GM19240 (cell line): Measurements from ENCODE around the gene TAGLN3.
A peak's percentile ranks its signal among the peaks of the same experiment; 100 is the strongest.
"Not testable (repeated sequence)": the region's sequence is repeated elsewhere in the genome, so short reads cannot be mapped to it uniquely, and the experiment has no call there.

ENCODE experiments used
- DNase-seq: peaks from one replicate; pipeline ENCODE4 v3.0.0; 2011; ENCODE audit warnings: low spot score; ENCODE audit not compliant: insufficient read length

The TAGLN3 gene

DNA sequence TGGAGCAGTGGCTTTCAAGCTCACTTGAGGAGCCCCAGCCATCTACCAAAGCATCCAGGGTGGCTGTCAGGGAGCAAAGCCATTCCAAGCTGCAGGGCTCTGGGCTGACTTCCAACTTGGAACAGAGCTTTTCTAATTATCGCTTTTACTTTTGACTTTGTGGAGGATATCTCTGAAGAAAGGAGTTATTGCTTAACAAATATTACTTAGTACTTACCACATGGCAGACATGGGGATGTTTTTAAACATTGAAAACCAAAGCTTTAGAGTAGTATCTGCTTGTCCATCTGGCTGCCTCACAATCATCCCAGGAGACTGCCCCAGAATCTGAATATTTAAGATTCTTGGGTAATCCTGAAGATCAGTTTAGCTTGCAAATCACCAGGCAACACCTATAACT lies 8.9 kb downstream of the TAGLN3 start:
- DNase-seq: no peak

DNA sequence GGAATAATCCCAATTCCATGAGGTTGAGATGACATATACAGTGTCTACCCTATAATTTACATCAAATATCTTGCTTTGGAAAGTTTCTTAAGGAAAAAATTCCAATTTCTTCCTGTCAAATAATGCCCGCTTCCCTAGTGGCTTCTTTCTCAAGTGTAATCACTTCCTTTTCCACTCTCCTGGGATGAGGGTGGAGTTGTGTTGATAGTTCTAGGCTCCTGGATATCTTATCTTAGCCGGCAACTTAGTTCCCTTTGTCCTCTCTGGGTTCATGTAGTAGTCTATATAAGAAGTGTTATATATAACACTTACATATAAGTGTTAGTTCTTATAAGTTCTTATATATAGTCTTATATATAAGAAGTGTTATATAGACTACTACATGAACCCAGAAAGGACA lies 10.9 kb downstream of the TAGLN3 start:
- no peak for DNase-seq

DNA sequence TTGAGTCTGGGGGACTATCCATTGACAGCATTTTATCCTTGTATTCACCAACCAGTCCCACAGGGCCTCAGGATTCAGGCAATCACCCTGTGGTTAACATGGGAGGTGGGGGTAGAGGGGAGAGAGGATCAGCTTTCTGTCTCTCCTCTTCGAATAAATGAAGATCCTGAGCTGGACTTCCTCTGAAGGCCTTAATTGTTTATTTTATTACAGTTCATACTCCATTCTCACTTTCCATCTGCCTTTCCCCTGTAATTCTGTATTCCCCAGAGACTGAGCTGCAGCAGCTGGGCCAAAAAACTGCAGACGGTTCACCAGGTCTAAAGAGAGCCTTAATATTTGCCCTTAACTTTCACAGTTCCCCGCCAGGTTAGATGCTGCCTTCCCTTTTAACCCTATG lies 11.9 kb downstream of the TAGLN3 start:
- DNase-seq: no peak

DNA sequence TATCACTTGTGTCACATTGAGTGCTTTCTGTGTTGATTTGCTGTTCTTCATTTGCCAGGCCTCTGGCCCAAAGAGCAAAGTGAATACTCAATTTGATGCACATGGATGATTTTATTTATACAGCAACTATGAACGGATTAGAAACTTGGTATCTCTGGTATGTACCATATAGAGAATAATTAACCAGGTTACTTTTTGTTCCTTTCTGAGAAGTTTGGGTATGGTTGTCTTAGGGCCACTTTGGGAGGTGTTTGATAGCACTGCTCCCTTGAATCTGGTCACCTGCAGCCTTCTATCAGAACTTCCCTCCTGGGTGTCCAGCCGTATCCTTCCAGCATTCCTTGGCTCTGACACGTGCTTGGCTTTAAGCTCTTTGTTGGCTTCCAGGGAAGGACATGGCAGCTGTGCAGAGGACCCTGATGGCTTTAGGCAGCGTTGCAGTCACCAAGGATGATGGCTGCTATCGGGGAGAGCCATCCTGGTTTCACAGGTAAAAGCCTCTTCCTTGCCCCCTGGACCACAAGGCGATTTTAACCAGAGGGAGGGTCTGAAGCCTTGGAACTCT lies 12.7 kb downstream of the TAGLN3 start:
- DNase-seq: no peak

DNA sequence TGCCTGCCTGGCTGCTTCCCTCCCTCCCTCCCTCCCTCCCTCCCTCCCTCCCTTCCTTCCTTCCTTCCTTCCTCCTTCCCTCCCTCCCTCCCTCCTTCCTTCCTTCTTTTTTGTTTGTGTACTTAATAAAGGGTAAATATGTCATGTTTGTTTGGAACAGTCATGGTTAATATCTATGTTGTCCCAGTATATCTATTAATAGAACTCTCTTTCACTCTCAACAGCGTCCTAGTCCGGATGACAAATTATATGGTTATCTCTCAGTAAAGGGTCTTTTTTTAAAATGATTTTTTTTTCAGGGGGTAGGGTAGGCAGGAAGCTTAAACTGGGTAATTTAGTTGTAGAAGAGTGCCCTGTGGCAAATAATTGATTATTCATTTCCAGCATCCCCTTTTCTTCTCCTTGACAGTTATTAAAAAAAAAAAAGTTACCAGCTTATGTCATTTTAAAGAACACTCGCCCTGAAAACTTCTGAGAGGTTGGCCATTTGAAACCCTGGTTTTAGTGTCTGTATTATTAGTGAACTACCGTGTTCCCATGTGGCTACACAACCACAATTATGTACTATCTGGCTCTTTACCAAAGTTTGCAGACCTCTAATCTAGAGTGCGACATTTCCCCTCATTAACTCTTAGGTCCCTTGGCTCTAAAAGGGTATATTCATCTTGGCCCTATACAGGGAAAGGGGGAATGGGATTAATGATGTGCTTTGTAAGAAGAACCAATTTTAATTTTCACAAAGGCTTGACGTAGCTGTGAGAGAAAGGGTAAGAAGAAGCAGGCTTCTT lies 13.7 kb downstream of the TAGLN3 start:
- no peak for DNase-seq

- DNase-seq: peak; percentile 22
Observed at GRCh38 chr3:112013058-112013783, 14.5 kb downstream of the TAGLN3 start.

- DNase-seq: no peak
Observed at GRCh38 chr3:112013784-112014143, 15.0 kb downstream of the TAGLN3 start.

DNA sequence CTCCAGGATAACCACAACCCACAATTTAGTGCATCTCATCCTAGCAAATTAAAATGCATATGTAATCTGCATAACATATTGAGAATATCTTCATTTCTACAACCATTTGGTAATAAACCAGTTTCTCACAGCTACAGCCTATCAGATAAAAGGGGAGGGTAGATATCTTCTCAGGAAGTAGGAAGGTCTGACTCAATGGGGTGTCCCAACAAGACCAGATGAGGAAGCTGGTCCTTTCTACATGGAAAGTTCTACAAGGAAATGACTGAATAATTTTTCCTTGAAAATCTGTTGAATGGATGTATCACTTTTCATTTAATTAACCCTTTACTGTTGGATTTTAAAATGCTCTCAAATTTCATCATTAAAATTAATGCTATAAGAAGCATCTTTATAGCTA lies 18.4 kb downstream of the TAGLN3 start:
- DNase-seq: no peak

DNA sequence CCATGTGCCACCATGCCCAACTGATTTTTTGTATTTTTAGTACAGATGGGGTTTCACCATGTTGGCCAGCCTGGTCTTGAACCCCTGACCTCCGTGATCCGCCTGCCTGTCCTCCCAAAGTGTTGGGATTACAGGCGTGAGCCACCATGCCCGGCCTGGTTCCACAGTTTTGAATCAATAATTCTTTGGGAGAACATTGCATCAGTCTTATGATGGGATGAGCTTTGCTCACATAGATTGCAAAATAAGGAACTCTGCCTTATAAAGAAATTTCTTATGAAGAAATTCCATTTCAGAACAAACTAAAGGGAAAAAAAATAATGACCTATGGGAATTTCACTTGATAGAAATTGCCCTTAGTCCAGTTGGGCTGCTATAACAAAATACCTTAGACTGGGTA lies 20.0 kb downstream of the TAGLN3 start:
- no peak for DNase-seq

- DNase-seq: no peak
Observed at GRCh38 chr3:112019716-112020115, 21.0 kb downstream of the TAGLN3 start.

DNA sequence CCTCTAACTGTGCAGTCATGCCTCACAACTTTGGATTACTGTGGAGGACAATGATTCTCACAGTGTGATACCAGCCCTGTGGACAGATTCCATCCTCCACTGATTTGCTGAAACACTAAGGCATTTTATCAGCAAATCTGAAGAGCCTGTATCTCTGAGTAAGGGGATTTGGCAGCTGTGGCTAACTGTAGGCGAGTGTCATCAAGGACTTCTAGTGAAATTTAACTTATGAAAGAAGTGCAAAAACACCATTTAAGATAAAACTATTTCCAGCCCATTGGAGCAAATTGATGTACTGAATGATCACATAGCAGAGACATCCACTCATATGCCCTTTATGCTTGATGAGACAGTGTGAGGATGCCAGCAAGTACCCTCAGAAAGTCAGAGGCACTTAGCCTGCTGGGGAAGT lies 22.0 kb downstream of the TAGLN3 start:
- DNase-seq: no peak

- no peak for DNase-seq
Observed at GRCh38 chr3:112027142-112027541, 28.4 kb downstream of the TAGLN3 start.

DNA sequence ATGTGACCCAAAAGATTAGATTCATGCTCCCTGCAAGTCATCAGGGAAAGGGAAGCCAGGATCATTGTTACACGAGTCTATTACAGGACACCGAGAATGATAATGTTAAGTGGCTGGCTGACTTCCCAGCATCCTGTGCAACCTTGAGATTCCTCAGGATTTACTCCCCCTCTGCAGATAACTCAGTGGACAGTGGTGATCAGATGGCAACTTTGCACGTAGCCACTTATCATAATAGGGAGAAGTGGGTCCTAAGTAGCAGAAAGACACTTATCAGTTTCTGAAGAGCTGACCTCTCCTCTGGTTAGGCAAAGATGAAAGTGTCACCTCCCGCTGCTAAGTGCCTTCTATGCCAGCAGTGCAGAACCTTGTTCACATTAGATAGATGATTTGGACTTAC lies 29.1 kb downstream of the TAGLN3 start:
- DNase-seq: no peak

- DNase-seq: no peak
Observed at GRCh38 chr3:112030901-112031300, 32.2 kb downstream of the TAGLN3 start.

- no peak for DNase-seq
Observed at GRCh38 chr3:112032098-112032731, 33.5 kb downstream of the TAGLN3 start.

- DNase-seq: no peak
Observed at GRCh38 chr3:112034436-112034835, 35.7 kb downstream of the TAGLN3 start, which contains the start of gene TMPRSS7. TMPRSS7 (plus strand) TSS chr3:112034736; CDS start chr3:112034846, 110 bp downstream.

DNA sequence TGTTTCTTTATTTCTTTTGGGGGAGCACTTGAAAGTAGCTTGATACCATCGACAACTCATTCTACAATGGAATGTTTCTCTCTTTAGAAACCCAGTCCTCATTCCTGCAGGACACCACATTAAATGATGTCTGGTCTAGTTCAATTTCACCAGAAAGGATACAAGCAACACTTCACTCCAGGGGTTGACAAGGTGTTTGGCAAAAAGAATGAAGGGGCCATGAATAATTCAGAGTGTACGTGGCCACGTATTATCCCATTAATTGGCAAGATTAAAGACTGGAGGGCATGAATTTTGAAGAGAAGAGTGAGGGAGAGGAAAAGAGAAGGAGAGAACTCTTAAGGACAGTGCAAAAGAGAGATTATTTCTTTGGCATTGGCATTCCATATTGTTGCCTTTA lies 36.5 kb downstream of the TAGLN3 start:
- DNase-seq: no peak

DNA sequence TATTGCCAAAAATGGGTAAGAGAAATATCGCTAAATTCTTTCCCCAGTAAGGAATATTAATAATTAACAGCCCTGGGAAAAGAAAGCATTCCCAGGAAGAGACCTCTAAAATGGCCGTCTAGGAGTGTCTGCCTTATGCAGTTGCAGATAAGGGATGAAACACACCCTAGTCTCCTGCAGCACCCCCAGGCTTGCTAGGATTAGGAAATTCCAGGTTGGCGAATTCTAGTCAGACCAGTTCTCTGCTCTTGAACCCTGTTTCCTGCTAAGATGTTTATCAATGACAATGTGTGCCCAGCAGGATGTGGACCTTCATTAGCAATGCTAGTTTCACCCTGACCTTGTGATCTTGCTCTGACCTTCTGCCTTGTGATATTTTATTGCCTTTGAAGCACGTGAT lies 38.5 kb downstream of the TAGLN3 start:
- DNase-seq: not testable (repeated sequence)

DNA sequence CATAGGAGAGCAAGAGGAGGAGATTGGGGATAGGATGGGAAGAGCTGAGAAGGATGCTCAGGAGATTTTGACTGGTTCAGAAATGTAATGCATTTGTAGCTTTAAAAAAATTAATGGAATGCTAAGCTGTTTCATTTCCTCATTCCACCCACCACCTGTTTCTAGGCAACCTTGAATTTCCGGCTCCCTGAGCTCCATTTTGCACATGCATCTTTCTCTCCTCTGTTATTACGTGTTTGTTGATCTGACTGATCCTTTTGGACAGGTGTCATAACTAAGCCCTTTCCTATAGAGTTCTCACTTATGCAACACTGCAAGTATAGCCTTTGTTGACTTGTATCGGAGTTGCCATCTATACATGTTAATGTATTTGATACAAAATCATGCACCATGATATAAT lies 40.1 kb downstream of the TAGLN3 start:
- no peak for DNase-seq

DNA sequence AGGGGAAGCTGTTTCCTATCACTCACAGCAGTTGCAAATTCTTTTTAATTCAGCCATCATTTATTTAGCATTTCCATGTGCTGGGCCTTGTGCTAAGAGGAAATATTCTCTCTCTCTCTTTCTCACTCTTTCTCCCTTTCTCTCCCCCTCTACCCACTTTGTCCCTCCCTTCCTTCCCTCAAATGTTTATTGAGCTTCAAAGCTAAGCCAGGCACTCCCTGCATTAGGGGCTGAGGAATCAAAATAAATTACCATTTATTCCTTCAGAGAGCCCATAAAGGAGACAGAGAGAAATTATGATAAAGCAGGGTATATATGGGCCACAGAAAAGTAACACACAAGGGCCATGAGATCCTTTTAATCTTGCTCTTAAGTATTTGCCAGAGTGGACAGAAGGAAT lies 42.6 kb downstream of the TAGLN3 start:
- no peak for DNase-seq

GRCh38 chr3:112042842-112043280 lies 44.1 kb downstream of the TAGLN3 start:
- no peak for DNase-seq

- peak; percentile 48 for DNase-seq
Observed at GRCh38 chr3:112043621-112044201, 45.0 kb downstream of the TAGLN3 start.
